C4-2B (cell line): ENCODE data around the gene DCTN1.

Source experiments
- H3K27ac ChIP-seq: fragments of 450-650 bp; 2 replicates; pipeline ENCODE4 v1.5.1; 2017
- CTCF ChIP-seq: fragments of 450-650 bp; conservative IDR thresholded peaks from 2 replicates; pipeline ENCODE4 v1.5.1; 2017; ENCODE audit warnings: mild to moderate bottlenecking
- ZFX ChIP-seq: fragments of 450-650 bp; IDR thresholded peaks from 2 replicates; pipeline ENCODE4 v1.6.1; 2017

The DCTN1 gene

GRCh38 chr2:74332550-74333174, 47.4 kb downstream of the DCTN1 start:
- H3K27ac ChIP-seq = no peak overlapping the region
- no peak for TF ChIP-seq ZFX
- no peak for TF ChIP-seq CTCF

GRCh38 chr2:74328573-74328972, 51.5 kb downstream of the DCTN1 start:
- H3K27ac ChIP-seq = no peak overlapping the region
- TF ChIP-seq ZFX = no peak
- TF ChIP-seq CTCF = no peak

- TF ChIP-seq CTCF = no peak
- TF ChIP-seq ZFX = no peak
- no peak overlapping the region for H3K27ac ChIP-seq
Observed at GRCh38 chr2:74328074-74328473, 52.0 kb downstream of the DCTN1 start.

- H3K27ac ChIP-seq = no peak overlapping the region
- TF ChIP-seq CTCF (no peak), ZFX (no peak)
Observed at GRCh38 chr2:74327627-74328026, 52.5 kb downstream of the DCTN1 start.

- no peak overlapping the region for H3K27ac ChIP-seq
- TF ChIP-seq CTCF (no peak), ZFX (no peak)
Observed at GRCh38 chr2:74327199-74327598, 52.9 kb downstream of the DCTN1 start.

- TF ChIP-seq ZFX (no peak), CTCF (no peak)
- H3K27ac ChIP-seq = no peak overlapping the region
Observed at GRCh38 chr2:74325815-74326214, 54.3 kb downstream of the DCTN1 start.

GRCh38 chr2:74321737-74322136, 58.4 kb downstream of the DCTN1 start:
- no peak overlapping the region for H3K27ac ChIP-seq
- TF ChIP-seq CTCF = no peak
- TF ChIP-seq ZFX = no peak
